Sigmoid colon (tissue), 7 donors: ENCODE measurements around the gene KRT36. TPM values are rescaled to one million over a fixed set of nuclear protein-coding genes. Genes with fewer than 3 reads are reported as not detected.
A peak's percentile ranks its signal among the peaks of the same experiment; 100 is the strongest.

ENCODE experiments used
- DNase-seq: peaks from one replicate; pipeline ENCODE4 v3.0.0-alpha.2; 2019
- H3K27ac ChIP-seq, 4 donors: fragments of 200-600 bp; sonication (generic); one replicate each; pipeline ENCODE4 v1.5.1; 2016 to 2019; ENCODE audit warnings: mild to moderate bottlenecking in 1 of 4
- H3K27me3 ChIP-seq, 3 donors: fragments of 200-600 bp; sonication (generic); one replicate each; pipeline ENCODE4 v1.5.1; 2019; ENCODE audit warnings: mild to moderate bottlenecking in 1 of 3
- H3K36me3 ChIP-seq, 4 donors: fragments of 200-600 bp; sonication (generic); one replicate each; pipeline ENCODE4 v1.5.1; 2016 to 2019
- H3K4me1 ChIP-seq, 4 donors: fragments of 200-600 bp; sonication (generic); one replicate each; pipeline ENCODE4 v1.5.1; 2017 to 2019
- H3K4me3 ChIP-seq, 4 donors: fragments of 200-600 bp; sonication (generic); one replicate each; pipeline ENCODE4 v1.5.1; 2017 to 2019; ENCODE audit warnings: mild to moderate bottlenecking in 2 of 4, moderate library complexity in 1 of 4
- H3K9me3 ChIP-seq, 4 donors: fragments of 200-600 bp in 3 of 4; sonication (generic) in 3 of 4; one replicate each; pipeline versions ENCODE4 v1.5.1 to v1.6.1; 2013 to 2019
- CTCF ChIP-seq, 4 experiments: fragments of 450-650 bp in 3 of 4; fragments of 200-600 bp in 1 of 4; IDR thresholded peaks; one replicate each; pipeline ENCODE4 v1.5.1; 2016 to 2019; ENCODE audit warnings: antibody characterized with exemption in 4 of 4, mild to moderate bottlenecking in 3 of 4, moderate library complexity in 2 of 4
- EP300 ChIP-seq, 4 donors: sonication (generic); formaldehyde crosslinking; IDR thresholded peaks; one replicate each; pipeline ENCODE4 v1.6.1; 2017; ENCODE audit warnings: antibody characterized with exemption in 4 of 4
- POLR2A ChIP-seq, 2 donors: fragments of 450-650 bp; IDR thresholded peaks; one replicate each; pipeline ENCODE4 v1.6.1; 2016; ENCODE audit warnings: antibody characterized with exemption in 2 of 2, mild to moderate bottlenecking in 2 of 2, moderate library complexity in 2 of 2
- POLR2AphosphoS5 ChIP-seq, 4 donors: sonication (generic); formaldehyde crosslinking; IDR thresholded peaks; one replicate each; pipeline ENCODE4 v1.6.1; 2017; ENCODE audit warnings: antibody characterized with exemption in 4 of 4
- WGBS, 2 donors: extraction: QIAGEN DNeasy Blood & Tissue Kit; methylation state at CpG; one replicate each; pipeline ENCODE4 v1.1.7; 2013; 5-methylcytosine and 5-hydroxymethylcytosine counted together
- intact Hi-C: fragments of 100-400 bp; cut with DNase I; formaldehyde crosslinking; loops from one replicate; pipeline ENCODE4 v1.15.1; 2023
- polyA plus RNA-seq, 3 donors: library from polyadenylated mRNA; stranded (reverse); fragments of 200-250 nt; gene quantifications; one replicate each; pipeline ENCODE4 v1.2.3, GENCODE V29; 2013
- total RNA-seq, 4 donors: library from RNA; depleted of rRNA; stranded (reverse); fragments of >200 nt; gene quantifications; one replicate each; pipeline ENCODE4 v1.1.0, GENCODE V29; 2016
- donor health status: healthy with polysubstance abuse.
- donor health status: Bipolar disorder and iron deficiency.
- donor health status: healthy.

The KRT36 gene
- total and polyA plus RNA-seq, 7 donors: 0.20 to 0.33 TPM; not detected in 5

GRCh38 chr17:41528959-41529353 lies 39.2 kb upstream of the KRT36 start:
- H3K4me1 ChIP-seq: peaks cover 0 to 14% (median 9%) of the 10 kb centered on the region in 4 donors

GRCh38 chr17:41527063-41528023 lies 37.6 kb upstream of the KRT36 start:
- 2 to 9% methylated on average over 62 of the region's 62 CpGs for WGBS, 2 donors
- no peak for DNase-seq
- TF ChIP-seq EP300 (IDR thresholded peaks at IDR 0.05): no peak
- TF ChIP-seq POLR2A (IDR thresholded peaks at IDR 0.05): no peak
- no peak for TF ChIP-seq CTCF (IDR thresholded peaks at IDR 0.05)
- no peak for TF ChIP-seq POLR2AphosphoS5 (IDR thresholded peaks at IDR 0.05)
- Histone ChIP-seq H3K27ac (peak overlapping the region in 2 of 4 donors; percentile 11 to 24), H3K36me3 (no peaks in the 10 kb centered on the region), H3K9me3 (no peaks in the 10 kb centered on the region), H3K4me3 (peak overlapping the region in 3 of 4 donors; percentile 12 to 16 (median 14)), H3K27me3 (peaks cover 15 to 45% (median 41%) of the 10 kb centered on the region in 3 donors), H3K4me1 (peaks cover 0 to 14% (median 9%) of the 10 kb centered on the region in 4 donors)
- intact Hi-C loops: no loop called here

More at GRCh38 chr17:41528959-41529353, 39.2 kb upstream of the KRT36 start:
- H3K9me3 ChIP-seq: no peaks in the 10 kb centered on the region
- H3K4me3 ChIP-seq: no peak overlapping the region
- peaks cover 15 to 45% (median 41%) of the 10 kb centered on the region in 3 donors for H3K27me3 ChIP-seq
- TF ChIP-seq CTCF (IDR thresholded peaks at IDR 0.05) (no peak), POLR2A (IDR thresholded peaks at IDR 0.05) (no peak), POLR2AphosphoS5 (IDR thresholded peaks at IDR 0.05) (no peak), EP300 (IDR thresholded peaks at IDR 0.05) (no peak)
- WGBS, 2 donors: 20 to 40% methylated on average over 10 of the region's 10 CpGs
- intact Hi-C loops: no loop called here
- DNase-seq: no peak
- H3K36me3 ChIP-seq: no peaks in the 10 kb centered on the region
- H3K27ac ChIP-seq: peak overlapping the region in 1 of 4 donors; percentile 5

- no peak for DNase-seq
- WGBS, 2 donors: 92% methylated on average over 11 of the region's 11 CpGs
- Histone ChIP-seq H3K27ac (no peak overlapping the region), H3K4me1 (peaks cover 0 to 14% (median 9%) of the 10 kb centered on the region in 4 donors), H3K9me3 (no peaks in the 10 kb centered on the region), H3K27me3 (peaks cover 13 to 34% (median 32%) of the 10 kb centered on the region in 3 donors), H3K4me3 (no peak overlapping the region), H3K36me3 (no peaks in the 10 kb centered on the region)
- intact Hi-C loops: no loop called here
- TF ChIP-seq EP300 (IDR thresholded peaks at IDR 0.05) (no peak), POLR2AphosphoS5 (IDR thresholded peaks at IDR 0.05) (no peak), CTCF (IDR thresholded peaks at IDR 0.05) (no peak), POLR2A (IDR thresholded peaks at IDR 0.05) (no peak)
Measured at GRCh38 chr17:41524261-41524660, 34.6 kb upstream of the KRT36 start.

GRCh38 chr17:41523787-41524186 lies 34.1 kb upstream of the KRT36 start:
- Histone ChIP-seq H3K27ac (no peak overlapping the region), H3K27me3 (peaks cover 9 to 30% (median 27%) of the 10 kb centered on the region in 3 donors), H3K4me1 (peaks cover 0 to 14% (median 9%) of the 10 kb centered on the region in 4 donors), H3K4me3 (no peak overlapping the region), H3K36me3 (no peaks in the 10 kb centered on the region), H3K9me3 (no peaks in the 10 kb centered on the region)
- no peak for DNase-seq
- intact Hi-C loops: no loop called here
- 31 to 64% methylated on average over 19 of the region's 19 CpGs for WGBS, 2 donors
- TF ChIP-seq EP300 (IDR thresholded peaks at IDR 0.05) (no peak), CTCF (IDR thresholded peaks at IDR 0.05) (no peak)
